C4-2B (cell line): ENCODE results near the gene ACOT12.

Experiments used
- H3K27ac ChIP-seq: fragments of 450-650 bp; 2 replicates; pipeline ENCODE4 v1.5.1; 2017
- ZFX ChIP-seq: fragments of 450-650 bp; IDR thresholded peaks from 2 replicates; pipeline ENCODE4 v1.6.1; 2017
- TF ChIP-seq, protein P1 (sequence below): fragments of 450-650 bp; conservative IDR thresholded peaks from 2 replicates; pipeline ENCODE4 v1.5.1; 2017; ENCODE audit warnings: mild to moderate bottlenecking

The ACOT12 gene

GRCh38 chr5:81371354-81371876, 22.5 kb downstream of the ACOT12 start:
- no peak overlapping the region for H3K27ac ChIP-seq

DNA sequence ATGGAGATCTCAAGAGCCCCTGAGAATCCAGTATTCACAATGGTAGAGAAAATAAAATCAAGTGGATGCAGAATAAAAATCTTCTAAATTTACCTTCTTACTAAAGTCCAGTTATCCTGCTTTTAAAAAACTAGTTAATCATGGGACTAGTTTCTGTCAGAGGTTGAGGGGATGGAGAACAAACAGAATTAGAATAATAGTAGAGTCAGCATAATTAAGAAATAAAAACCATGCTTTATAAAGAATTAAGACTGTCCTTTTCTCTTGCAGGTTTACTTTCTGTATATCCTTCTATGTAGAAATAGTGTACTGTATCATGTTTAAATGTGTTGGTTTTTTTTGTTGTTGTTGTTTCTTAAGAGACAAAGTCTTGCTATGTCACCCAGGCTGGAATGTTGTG, 23.0 kb downstream of the ACOT12 start:
- TF ChIP-seq, protein P1, sequence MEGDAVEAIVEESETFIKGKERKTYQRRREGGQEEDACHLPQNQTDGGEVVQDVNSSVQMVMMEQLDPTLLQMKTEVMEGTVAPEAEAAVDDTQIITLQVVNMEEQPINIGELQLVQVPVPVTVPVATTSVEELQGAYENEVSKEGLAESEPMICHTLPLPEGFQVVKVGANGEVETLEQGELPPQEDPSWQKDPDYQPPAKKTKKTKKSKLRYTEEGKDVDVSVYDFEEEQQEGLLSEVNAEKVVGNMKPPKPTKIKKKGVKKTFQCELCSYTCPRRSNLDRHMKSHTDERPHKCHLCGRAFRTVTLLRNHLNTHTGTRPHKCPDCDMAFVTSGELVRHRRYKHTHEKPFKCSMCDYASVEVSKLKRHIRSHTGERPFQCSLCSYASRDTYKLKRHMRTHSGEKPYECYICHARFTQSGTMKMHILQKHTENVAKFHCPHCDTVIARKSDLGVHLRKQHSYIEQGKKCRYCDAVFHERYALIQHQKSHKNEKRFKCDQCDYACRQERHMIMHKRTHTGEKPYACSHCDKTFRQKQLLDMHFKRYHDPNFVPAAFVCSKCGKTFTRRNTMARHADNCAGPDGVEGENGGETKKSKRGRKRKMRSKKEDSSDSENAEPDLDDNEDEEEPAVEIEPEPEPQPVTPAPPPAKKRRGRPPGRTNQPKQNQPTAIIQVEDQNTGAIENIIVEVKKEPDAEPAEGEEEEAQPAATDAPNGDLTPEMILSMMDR, result no peak
- no peak for TF ChIP-seq ZFX
- no peak overlapping the region for H3K27ac ChIP-seq

More at GRCh38 chr5:81371354-81371876, 22.5 kb downstream of the ACOT12 start:
- TF ChIP-seq, protein P1, result no peak
- no peak for TF ChIP-seq ZFX

DNA sequence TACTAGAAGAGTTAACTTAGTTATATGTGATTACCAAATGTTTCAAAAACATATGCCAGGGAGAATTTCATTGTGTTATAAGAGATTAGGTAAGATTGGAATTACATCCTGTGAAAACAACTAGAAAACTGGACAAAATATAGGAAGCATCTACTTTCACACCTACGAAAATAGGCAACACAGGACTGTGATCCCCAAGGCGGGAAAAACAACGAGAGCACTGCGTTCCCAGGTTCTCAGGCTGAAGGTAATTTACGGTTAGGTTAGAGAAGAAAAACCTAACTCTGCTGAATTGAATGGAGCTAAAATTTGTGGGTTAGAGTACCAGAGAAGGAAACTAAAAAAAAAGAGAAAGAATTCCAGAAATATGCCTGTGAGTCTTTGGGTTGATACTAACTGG, 28.4 kb downstream of the ACOT12 start:
- TF ChIP-seq, protein P1, result no peak
- TF ChIP-seq ZFX, result no peak
- no peak overlapping the region for H3K27ac ChIP-seq

DNA sequence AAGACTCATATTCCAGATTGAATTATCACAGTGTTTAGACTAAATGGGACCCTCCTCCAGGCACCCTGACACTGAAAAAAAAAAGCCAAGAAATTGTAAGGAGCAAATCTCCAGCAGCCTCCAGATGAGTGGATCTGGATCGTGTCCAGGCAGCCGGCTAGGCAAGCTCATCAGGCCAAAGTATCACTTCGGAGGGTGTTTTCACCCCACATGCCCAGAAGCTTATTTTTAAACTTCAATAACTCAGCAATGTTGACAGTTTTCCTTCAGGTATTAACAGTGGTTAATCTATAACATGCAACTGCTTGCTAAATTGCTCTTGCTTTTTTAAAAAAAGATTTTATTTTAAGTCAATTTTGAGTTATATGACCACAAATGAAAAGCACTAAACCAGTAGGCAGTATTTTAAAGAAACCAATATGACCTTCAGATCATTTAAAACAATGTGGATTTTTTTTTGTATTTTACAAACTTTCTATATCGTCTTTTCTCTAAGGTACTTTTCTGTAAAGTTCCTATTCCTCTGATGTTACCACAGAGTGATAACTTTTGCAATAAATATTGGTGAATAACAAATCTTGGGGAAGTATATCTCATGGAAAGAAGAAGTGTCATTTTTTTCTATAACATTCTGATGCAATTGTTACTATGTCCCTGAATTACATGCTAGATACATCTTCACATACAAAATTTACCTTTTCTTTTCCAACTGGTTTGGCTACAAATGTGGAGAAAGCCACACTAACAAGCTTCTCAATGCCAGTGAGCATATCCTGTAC, 30.7 kb downstream of the ACOT12 start:
- H3K27ac ChIP-seq, result no peak overlapping the region
- TF ChIP-seq ZFX, result no peak
- TF ChIP-seq, protein P1, result no peak

DNA sequence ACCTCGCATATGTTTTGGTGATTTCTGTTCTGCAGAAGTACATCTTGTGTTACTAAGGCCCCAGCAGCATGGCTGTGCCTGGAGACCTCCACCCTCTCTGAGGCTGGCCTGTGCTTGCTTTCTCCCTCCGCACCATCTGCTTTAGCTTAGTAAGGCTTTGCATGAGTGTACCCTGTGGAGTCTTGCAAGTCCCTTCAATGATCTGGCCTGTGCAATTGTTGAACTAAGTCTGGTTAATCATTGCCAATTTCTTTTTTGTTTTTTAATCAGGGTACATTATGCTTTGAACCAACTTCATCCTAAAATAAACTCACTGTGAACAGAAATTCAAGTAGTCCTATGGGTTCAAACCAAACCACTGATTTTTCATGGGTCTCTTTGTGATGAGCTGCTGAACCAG, 32.3 kb downstream of the ACOT12 start:
- TF ChIP-seq, protein P1, result no peak
- no peak for TF ChIP-seq ZFX
- H3K27ac ChIP-seq, result no peak overlapping the region

DNA sequence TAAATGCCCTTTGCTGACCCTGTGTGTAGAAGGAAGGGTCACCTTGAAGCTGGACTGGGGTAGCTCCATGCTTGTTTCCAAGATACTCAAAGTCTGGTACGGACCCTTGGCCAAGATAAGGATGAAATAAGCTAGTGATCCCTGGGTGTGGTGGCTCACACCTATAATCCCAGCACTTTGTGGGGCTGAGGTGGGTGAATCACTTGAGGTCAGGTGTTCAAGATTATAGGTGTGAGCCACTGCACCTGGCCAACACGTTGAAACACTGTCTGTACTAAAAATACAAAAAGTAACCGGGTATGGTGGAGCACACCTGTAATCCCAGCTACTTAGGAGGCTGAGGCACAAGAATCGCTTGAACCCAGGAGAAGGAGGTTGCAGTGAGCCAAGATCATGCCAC, 33.3 kb downstream of the ACOT12 start:
- TF ChIP-seq ZFX, result no peak
- TF ChIP-seq, protein P1, result no peak
- H3K27ac ChIP-seq, result no peak overlapping the region

- no peak for TF ChIP-seq ZFX
- TF ChIP-seq, protein P1, result no peak
- no peak overlapping the region for H3K27ac ChIP-seq
Observed at GRCh38 chr5:81359881-81360280, 34.1 kb downstream of the ACOT12 start.
